ENCODE measurements around the gene HOMER1. TPM values are rescaled to one million over a fixed set of nuclear protein-coding genes. Genes with fewer than 3 reads are reported as not detected.

The HOMER1 gene
- total and polyA plus RNA-seq, 2 of the 13 experiments (the other 11 are each of a cell fraction or from before 2014, with no cell fraction given) = 5.3 to 24.8 TPM

DNA sequence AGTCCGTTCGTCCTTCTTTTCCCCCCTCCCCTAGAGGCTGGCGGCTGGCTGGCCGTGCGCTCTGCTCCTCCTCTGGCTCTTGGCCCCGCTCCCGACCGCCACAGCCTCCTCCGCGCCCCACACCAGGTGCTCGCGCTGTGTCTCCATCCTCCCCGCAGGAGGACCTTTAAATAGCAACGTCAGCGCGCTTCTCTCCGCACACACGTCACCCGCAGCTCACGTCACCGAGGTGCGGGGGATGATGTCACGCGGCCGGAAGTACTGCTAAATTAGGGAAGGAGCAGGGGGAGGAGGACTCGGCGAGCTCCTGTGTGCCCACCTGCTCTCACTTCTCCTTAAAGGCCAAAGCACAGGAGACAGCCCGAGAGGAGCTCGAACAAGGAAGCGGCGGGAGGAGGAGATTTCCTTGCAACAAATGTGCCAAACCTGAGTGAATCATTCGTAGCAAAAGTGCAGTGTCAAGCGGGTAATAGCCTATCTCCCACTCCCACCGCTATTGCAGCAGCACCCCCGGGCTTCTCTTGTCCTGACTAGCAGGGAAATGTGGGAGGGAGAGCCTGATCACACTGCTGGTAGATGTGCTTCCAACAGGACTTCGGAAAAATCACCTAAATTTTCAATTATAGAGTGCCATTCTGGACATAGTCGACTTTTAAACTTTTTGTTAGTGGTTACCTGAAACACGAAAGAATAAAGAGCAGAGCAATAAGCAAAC is 614 bp upstream of the HOMER1 start (continued):
- TF ChIP-seq, protein P1, sequence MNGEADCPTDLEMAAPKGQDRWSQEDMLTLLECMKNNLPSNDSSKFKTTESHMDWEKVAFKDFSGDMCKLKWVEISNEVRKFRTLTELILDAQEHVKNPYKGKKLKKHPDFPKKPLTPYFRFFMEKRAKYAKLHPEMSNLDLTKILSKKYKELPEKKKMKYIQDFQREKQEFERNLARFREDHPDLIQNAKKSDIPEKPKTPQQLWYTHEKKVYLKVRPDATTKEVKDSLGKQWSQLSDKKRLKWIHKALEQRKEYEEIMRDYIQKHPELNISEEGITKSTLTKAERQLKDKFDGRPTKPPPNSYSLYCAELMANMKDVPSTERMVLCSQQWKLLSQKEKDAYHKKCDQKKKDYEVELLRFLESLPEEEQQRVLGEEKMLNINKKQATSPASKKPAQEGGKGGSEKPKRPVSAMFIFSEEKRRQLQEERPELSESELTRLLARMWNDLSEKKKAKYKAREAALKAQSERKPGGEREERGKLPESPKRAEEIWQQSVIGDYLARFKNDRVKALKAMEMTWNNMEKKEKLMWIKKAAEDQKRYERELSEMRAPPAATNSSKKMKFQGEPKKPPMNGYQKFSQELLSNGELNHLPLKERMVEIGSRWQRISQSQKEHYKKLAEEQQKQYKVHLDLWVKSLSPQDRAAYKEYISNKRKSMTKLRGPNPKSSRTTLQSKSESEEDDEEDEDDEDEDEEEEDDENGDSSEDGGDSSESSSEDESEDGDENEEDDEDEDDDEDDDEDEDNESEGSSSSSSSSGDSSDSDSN (CRISPR knock-in tag; IDR thresholded peaks at IDR 0.05) = no peak; the same call in 1 of the 2 replicates
- TF ChIP-seq ZNF451 (CRISPR knock-in tag; IDR thresholded peaks at IDR 0.05) = no peak
- TF ChIP-seq ZNF782 (CRISPR knock-in tag; IDR thresholded peaks at IDR 0.05; ENCODE audit: borderline replicate concordance) = peak; percentile 89
- TF ChIP-seq, protein P2, sequence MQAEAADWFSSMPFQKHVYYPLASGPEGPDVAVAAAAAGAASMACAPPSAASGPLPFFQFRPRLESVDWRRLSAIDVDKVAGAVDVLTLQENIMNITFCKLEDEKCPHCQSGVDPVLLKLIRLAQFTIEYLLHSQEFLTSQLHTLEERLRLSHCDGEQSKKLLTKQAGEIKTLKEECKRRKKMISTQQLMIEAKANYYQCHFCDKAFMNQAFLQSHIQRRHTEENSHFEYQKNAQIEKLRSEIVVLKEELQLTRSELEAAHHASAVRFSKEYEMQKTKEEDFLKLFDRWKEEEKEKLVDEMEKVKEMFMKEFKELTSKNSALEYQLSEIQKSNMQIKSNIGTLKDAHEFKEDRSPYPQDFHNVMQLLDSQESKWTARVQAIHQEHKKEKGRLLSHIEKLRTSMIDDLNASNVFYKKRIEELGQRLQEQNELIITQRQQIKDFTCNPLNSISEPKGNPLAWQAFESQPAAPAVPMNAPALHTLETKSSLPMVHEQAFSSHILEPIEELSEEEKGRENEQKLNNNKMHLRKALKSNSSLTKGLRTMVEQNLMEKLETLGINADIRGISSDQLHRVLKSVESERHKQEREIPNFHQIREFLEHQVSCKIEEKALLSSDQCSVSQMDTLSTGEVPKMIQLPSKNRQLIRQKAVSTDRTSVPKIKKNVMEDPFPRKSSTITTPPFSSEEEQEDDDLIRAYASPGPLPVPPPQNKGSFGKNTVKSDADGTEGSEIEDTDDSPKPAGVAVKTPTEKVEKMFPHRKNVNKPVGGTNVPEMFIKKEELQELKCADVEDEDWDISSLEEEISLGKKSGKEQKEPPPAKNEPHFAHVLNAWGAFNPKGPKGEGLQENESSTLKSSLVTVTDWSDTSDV (CRISPR knock-in tag; IDR thresholded peaks at IDR 0.05) = no peak
- no peak for TF ChIP-seq ZKSCAN1 (IDR thresholded peaks at IDR 0.05; ENCODE audit: low read length)
- no peak for TF ChIP-seq MTF2 (CRISPR knock-in tag; IDR thresholded peaks at IDR 0.05; ENCODE audit: borderline replicate concordance)
- TF ChIP-seq, protein P3, sequence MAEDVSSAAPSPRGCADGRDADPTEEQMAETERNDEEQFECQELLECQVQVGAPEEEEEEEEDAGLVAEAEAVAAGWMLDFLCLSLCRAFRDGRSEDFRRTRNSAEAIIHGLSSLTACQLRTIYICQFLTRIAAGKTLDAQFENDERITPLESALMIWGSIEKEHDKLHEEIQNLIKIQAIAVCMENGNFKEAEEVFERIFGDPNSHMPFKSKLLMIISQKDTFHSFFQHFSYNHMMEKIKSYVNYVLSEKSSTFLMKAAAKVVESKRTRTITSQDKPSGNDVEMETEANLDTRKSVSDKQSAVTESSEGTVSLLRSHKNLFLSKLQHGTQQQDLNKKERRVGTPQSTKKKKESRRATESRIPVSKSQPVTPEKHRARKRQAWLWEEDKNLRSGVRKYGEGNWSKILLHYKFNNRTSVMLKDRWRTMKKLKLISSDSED (CRISPR knock-in tag; IDR thresholded peaks at IDR 0.05) = no peak
- TF ChIP-seq, protein P4, sequence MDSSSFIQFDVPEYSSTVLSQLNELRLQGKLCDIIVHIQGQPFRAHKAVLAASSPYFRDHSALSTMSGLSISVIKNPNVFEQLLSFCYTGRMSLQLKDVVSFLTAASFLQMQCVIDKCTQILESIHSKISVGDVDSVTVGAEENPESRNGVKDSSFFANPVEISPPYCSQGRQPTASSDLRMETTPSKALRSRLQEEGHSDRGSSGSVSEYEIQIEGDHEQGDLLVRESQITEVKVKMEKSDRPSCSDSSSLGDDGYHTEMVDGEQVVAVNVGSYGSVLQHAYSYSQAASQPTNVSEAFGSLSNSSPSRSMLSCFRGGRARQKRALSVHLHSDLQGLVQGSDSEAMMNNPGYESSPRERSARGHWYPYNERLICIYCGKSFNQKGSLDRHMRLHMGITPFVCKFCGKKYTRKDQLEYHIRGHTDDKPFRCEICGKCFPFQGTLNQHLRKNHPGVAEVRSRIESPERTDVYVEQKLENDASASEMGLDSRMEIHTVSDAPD (CRISPR knock-in tag; IDR thresholded peaks at IDR 0.05) = no peak
- TF ChIP-seq ZNF776 (CRISPR knock-in tag; IDR thresholded peaks at IDR 0.05) = no peak
- TF ChIP-seq SIX1 (CRISPR knock-in tag; IDR thresholded peaks at IDR 0.05; ENCODE audit: borderline replicate concordance) = no peak
- 0 out of 2 replicates have a peak, but pooled peaks have one; percentile 65 for TF ChIP-seq KDM1A (CRISPR knock-in tag; IDR thresholded peaks at IDR 0.05)
- no peak for TF ChIP-seq STAT5B (CRISPR knock-in tag; IDR thresholded peaks at IDR 0.05)
- TF ChIP-seq ZNF496 (CRISPR knock-in tag; IDR thresholded peaks at IDR 0.05; ENCODE audit: insufficient replicate concordance) = no peak
- TF ChIP-seq, protein P5, sequence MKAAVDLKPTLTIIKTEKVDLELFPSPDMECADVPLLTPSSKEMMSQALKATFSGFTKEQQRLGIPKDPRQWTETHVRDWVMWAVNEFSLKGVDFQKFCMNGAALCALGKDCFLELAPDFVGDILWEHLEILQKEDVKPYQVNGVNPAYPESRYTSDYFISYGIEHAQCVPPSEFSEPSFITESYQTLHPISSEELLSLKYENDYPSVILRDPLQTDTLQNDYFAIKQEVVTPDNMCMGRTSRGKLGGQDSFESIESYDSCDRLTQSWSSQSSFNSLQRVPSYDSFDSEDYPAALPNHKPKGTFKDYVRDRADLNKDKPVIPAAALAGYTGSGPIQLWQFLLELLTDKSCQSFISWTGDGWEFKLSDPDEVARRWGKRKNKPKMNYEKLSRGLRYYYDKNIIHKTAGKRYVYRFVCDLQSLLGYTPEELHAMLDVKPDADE (CRISPR knock-in tag; IDR thresholded peaks at IDR 0.05) = no peak; the same call in 1 of the 2 replicates
- peak; percentile 98 for TF ChIP-seq CREM (IDR thresholded peaks at IDR 0.05)
- TF ChIP-seq CREM (CRISPR knock-in tag; IDR thresholded peaks at IDR 0.05) = peak; percentile 90
- TF ChIP-seq ELF3 (CRISPR knock-in tag; IDR thresholded peaks at IDR 0.05) = peak; percentile 92
- TF ChIP-seq, protein P6, sequence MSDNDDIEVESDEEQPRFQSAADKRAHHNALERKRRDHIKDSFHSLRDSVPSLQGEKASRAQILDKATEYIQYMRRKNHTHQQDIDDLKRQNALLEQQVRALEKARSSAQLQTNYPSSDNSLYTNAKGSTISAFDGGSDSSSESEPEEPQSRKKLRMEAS (IDR thresholded peaks at IDR 0.05) = no peak; the same call in none of the 2 replicates
- no peak for TF ChIP-seq ZNF775 (CRISPR knock-in tag; IDR thresholded peaks at IDR 0.05; ENCODE audit: borderline replicate concordance)
- peak; percentile 82 for TF ChIP-seq CBX5 (CRISPR knock-in tag; IDR thresholded peaks at IDR 0.05; ENCODE audit: borderline replicate concordance)
- no peak for TF ChIP-seq NFIC (IDR thresholded peaks at IDR 0.05; ENCODE audit: low read length)
- TF ChIP-seq HHEX (CRISPR knock-in tag; IDR thresholded peaks at IDR 0.05) = no peak
